ENCODE data around the gene THADA.

The THADA gene

GRCh38 chr2:43412114-43412753 is 183.6 kb downstream of the THADA start:
- H3K36me3 ChIP-seq (ENCODE audit: insufficient read depth, low read length), result no peaks in the 10 kb centered on the region
- H3K27me3 ChIP-seq (ENCODE audit: insufficient read depth, low read length), result no peaks in the 10 kb centered on the region
- no peak overlapping the region for H2AFZ ChIP-seq (ENCODE audit: low read length)
- H3K9me2 ChIP-seq (ENCODE audit: low read depth, low read length), result no peaks in the 10 kb centered on the region
- H3K9ac ChIP-seq (ENCODE audit: low read length), result no peak overlapping the region
- no peaks in the 10 kb centered on the region for H3F3A ChIP-seq (ENCODE audit: insufficient read depth, low read length)
- H3K9me3 ChIP-seq (ENCODE audit: low read length), result no peaks in the 10 kb centered on the region
- no peak overlapping the region for H3K27ac ChIP-seq (ENCODE audit: low read depth, low read length, poor library complexity, severe bottlenecking)
- H3K4me3 ChIP-seq (ENCODE audit: low read depth, low read length, poor library complexity, severe bottlenecking), result no peak overlapping the region
- peaks cover 11% of the 10 kb centered on the region for H3K4me1 ChIP-seq (ENCODE audit: insufficient read depth, low read length, severe bottlenecking)
- H3K79me2 ChIP-seq (ENCODE audit: insufficient read depth, low read length), result no peaks in the 10 kb centered on the region
- TF ChIP-seq EZH2 (IDR thresholded peaks at IDR 0.05; ENCODE audit: borderline replicate concordance, low read length) (no peak), CTCF (IDR thresholded peaks at IDR 0.05; ENCODE audit: low read length) (no peak)
- no peaks in the 10 kb centered on the region for H4K20me1 ChIP-seq (ENCODE audit: insufficient read depth, low read length)
- H3K4me2 ChIP-seq (ENCODE audit: low read length), result no peak overlapping the region

DNA sequence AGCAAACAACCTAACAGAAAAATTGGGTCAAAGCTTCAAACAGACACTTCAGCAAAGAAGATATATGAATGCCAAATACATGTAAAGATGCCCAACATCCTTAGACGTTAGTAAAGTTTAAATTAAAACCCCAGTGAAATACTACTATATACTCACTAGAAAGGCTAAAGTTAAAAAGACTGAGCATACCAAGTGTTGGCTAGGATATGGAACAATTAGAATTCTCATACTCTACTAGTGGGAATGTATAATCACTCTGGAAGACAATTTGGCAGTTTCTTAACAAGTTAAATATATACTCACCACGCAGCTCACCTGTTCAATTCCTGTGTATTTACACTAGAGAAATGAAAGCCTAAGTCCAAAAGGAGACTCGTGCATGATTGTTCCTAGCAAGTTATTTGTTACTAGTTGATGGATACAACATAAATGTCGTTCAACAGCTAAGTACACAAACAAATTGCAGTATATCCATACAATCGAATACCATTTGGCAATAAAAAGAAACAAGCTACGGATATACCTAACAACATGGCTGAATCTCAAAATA is 185.7 kb downstream of the THADA start:
- no peak overlapping the region for H3K4me2 ChIP-seq (ENCODE audit: low read length)
- no peak overlapping the region for H3K4me3 ChIP-seq (ENCODE audit: low read depth, low read length, poor library complexity, severe bottlenecking)
- H3K9me2 ChIP-seq (ENCODE audit: low read depth, low read length), result no peaks in the 10 kb centered on the region
- H3K27me3 ChIP-seq (ENCODE audit: insufficient read depth, low read length), result no peaks in the 10 kb centered on the region
- no peaks in the 10 kb centered on the region for H4K20me1 ChIP-seq (ENCODE audit: insufficient read depth, low read length)
- no peak overlapping the region for H2AFZ ChIP-seq (ENCODE audit: low read length)
- H3K79me2 ChIP-seq (ENCODE audit: insufficient read depth, low read length), result no peaks in the 10 kb centered on the region
- no peaks in the 10 kb centered on the region for H3K9me3 ChIP-seq (ENCODE audit: low read length)
- no peak overlapping the region for H3K9ac ChIP-seq (ENCODE audit: low read length)
- no peak for TF ChIP-seq CTCF (IDR thresholded peaks at IDR 0.05; ENCODE audit: low read length)
- no peak for TF ChIP-seq EZH2 (IDR thresholded peaks at IDR 0.05; ENCODE audit: borderline replicate concordance, low read length)
- H3F3A ChIP-seq (ENCODE audit: insufficient read depth, low read length), result no peaks in the 10 kb centered on the region
- no peak overlapping the region for H3K27ac ChIP-seq (ENCODE audit: low read depth, low read length, poor library complexity, severe bottlenecking)
- peaks cover 15% of the 10 kb centered on the region for H3K4me1 ChIP-seq (ENCODE audit: insufficient read depth, low read length, severe bottlenecking)
- no peaks in the 10 kb centered on the region for H3K36me3 ChIP-seq (ENCODE audit: insufficient read depth, low read length)

DNA sequence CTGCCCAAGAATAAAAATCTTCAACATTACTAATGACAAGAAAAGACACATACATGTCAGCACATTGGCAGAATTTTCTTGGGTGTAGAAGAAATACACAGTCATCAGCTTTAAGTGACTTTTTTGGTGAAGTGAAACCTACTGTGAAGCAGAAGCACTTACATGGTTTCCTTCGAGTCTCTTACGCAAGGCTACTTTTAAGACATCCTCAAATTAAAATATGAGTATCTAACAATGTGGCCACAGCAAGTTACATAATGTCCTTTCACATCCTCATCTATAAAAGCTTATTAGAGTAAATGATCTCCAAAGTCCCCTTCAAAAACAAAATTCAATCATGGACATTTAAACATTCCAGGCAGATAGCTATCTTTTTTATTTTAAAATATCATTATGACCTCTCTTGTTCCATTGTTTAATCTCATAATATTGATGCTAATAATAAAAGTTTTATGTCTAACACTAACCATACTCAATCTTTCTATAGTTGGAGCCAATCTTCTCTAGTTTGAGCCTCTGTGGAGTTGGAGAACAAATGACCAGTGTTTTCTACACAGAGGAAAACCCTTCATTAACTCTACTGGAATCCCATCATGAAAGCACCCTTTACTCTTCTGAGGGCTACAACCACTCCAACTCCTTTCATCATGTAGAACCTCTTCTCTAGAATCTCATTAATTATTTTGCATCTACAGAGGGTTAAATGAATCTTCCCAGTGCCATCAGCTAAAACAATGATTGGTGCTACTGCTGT is 187.3 kb downstream of the THADA start:
- Histone ChIP-seq H3K4me2 (ENCODE audit: low read length) (no peak overlapping the region), H3K27me3 (ENCODE audit: insufficient read depth, low read length) (no peaks in the 10 kb centered on the region), H3K4me1 (ENCODE audit: insufficient read depth, low read length, severe bottlenecking) (peaks cover 19% of the 10 kb centered on the region), H3K4me3 (ENCODE audit: low read depth, low read length, poor library complexity, severe bottlenecking) (no peak overlapping the region), H4K20me1 (ENCODE audit: insufficient read depth, low read length) (no peaks in the 10 kb centered on the region), H3K9me3 (ENCODE audit: low read length) (no peaks in the 10 kb centered on the region), H3F3A (ENCODE audit: insufficient read depth, low read length) (no peaks in the 10 kb centered on the region), H2AFZ (ENCODE audit: low read length) (no peak overlapping the region), H3K27ac (ENCODE audit: low read depth, low read length, poor library complexity, severe bottlenecking) (no peak overlapping the region), H3K9me2 (ENCODE audit: low read depth, low read length) (no peaks in the 10 kb centered on the region), H3K9ac (ENCODE audit: low read length) (no peak overlapping the region), H3K79me2 (ENCODE audit: insufficient read depth, low read length) (no peaks in the 10 kb centered on the region), H3K36me3 (ENCODE audit: insufficient read depth, low read length) (no peaks in the 10 kb centered on the region)
- TF ChIP-seq CTCF (IDR thresholded peaks at IDR 0.05; ENCODE audit: low read length) (no peak), EZH2 (IDR thresholded peaks at IDR 0.05; ENCODE audit: borderline replicate concordance, low read length) (no peak)
